ENCODE results near the gene CNP. TPM values are rescaled to one million over a fixed set of nuclear protein-coding genes. Genes with fewer than 3 reads are reported as not detected.

CNP gene
- total RNA-seq, result 10 to 100 TPM; 19.4 to 42.7 (median 26.2) TPM
- 10 to 100 TPM; 17.2 to 25.6 TPM for polyA plus RNA-seq
- long read RNA-seq, donor 1, full-length matches to known transcripts, result 41 of 46 reads
- long read RNA-seq, donor 1, partial matches to known transcripts, result 0 of 46 reads
- long read RNA-seq, donor 1, other reads (novel, unspliced or antisense), result 5 of 46 reads
- long read RNA-seq, donor 2, full-length matches to known transcripts, result 39 of 52 reads
- long read RNA-seq, donor 2, partial matches to known transcripts, result 11 of 52 reads
- long read RNA-seq, donor 2, other reads (novel, unspliced or antisense), result 2 of 52 reads
- long read RNA-seq, donor 3, full-length matches to known transcripts, result 124 of 142 reads
- long read RNA-seq, donor 3, partial matches to known transcripts, result 16 of 142 reads
- long read RNA-seq, donor 3, other reads (novel, unspliced or antisense), result 2 of 142 reads

- peak; percentile 91 to 93 for DNase-seq
- TF ChIP-seq, protein P1, sequence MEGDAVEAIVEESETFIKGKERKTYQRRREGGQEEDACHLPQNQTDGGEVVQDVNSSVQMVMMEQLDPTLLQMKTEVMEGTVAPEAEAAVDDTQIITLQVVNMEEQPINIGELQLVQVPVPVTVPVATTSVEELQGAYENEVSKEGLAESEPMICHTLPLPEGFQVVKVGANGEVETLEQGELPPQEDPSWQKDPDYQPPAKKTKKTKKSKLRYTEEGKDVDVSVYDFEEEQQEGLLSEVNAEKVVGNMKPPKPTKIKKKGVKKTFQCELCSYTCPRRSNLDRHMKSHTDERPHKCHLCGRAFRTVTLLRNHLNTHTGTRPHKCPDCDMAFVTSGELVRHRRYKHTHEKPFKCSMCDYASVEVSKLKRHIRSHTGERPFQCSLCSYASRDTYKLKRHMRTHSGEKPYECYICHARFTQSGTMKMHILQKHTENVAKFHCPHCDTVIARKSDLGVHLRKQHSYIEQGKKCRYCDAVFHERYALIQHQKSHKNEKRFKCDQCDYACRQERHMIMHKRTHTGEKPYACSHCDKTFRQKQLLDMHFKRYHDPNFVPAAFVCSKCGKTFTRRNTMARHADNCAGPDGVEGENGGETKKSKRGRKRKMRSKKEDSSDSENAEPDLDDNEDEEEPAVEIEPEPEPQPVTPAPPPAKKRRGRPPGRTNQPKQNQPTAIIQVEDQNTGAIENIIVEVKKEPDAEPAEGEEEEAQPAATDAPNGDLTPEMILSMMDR (IDR thresholded peaks at IDR 0.05), result no peak
- Histone ChIP-seq H3K9me3 (no peaks in the 10 kb centered on the region), H3K27me3 (no peaks in the 10 kb centered on the region), H3K27ac (peak within 1 kb of the TSS; percentile 72 to 93 (median 90)), H3K4me3 (peak within 1 kb of the TSS; percentile 69 to 100 (median 92)), H3K4me1 (peaks cover 8 to 57% (median 34%) of the 10 kb centered on the region in 9 donors), H3K36me3 (peaks cover 0 to 38% (median 14%) of the 10 kb centered on the region in 9 donors)
- intact Hi-C loops (cut with DNase I), result loop anchor here in 9 of 10 donors (5.0 to 10.0 kb wide), 9 partner anchors 36 to 558 kb away; partner anchors contain the start of genes DNAJC7 (in 4 of the 9), HAP1 (in 1 of the 9) and NKIRAS2 (in 1 of the 9)
- peak; percentile 90 to 97 (median 95) for ATAC-seq
- 0 to 1% methylated on average over 63 to 71 of the region's 71 CpGs for WGBS, 2 donors
These were observed at the start of gene CNP for GRCh38 chr17:41966463-41967140. CNP (plus strand) TSS chr17:41966795; CDS start chr17:41966885, 90 bp downstream.

- peaks cover 6 to 49% (median 27%) of the 10 kb centered on the region in 9 donors for H3K4me1 ChIP-seq
- H3K36me3 ChIP-seq, result peaks cover 0 to 19% (median 15%) of the 10 kb centered on the region in 9 donors
- TF ChIP-seq, protein P1 (IDR thresholded peaks at IDR 0.05), result no peak
- H3K27me3 ChIP-seq, result no peaks in the 10 kb centered on the region
- 46 to 53% methylated on average over 4 of the region's 4 CpGs for WGBS, 2 donors
- no peaks in the 10 kb centered on the region for H3K9me3 ChIP-seq
- DNase-seq (no peak), ATAC-seq (no peak)
- peak overlapping the region in 8 of 10 donors; percentile 82 to 100 (median 94) for H3K4me3 ChIP-seq
- intact Hi-C loops (cut with DNase I), result no loop called here
- H3K27ac ChIP-seq, result peak overlapping the region in 3 of 10 donors; percentile 88 to 92 (median 92)
These were observed 49.4 kb upstream of the CNP start for GRCh38 chr17:41917192-41917591.

DNA sequence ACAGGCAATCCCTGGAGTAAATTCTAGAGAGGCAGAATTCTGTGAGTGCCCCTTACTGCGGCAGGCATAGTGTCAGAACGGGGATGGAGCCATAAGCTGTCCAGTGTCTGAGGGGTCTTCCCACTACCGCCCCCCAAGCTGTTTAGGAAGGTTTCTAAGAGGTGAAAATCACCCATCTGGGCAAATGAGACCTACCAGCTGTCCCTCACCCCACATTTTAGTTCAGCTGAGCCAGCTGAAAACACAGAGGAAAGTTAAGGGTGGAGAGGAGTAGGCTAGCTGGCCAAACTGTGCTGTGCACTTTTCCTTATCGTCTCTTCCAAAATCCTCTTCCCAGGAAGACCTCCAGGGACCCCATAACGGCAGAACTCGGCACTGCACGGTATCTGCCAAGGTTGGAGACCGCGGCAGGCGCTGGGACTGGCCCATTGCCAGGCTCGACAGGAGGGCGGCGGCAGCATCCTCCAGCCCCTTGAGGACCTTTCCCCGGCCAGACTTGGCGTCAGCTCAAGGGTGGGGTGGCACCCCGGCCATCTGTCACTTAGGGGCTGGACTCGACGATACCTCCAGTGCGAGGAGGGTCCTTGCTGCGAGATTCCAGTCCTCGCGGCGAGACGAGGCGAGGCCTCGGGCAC is 48.8 kb upstream of the CNP start:
- peaks cover 6 to 49% (median 27%) of the 10 kb centered on the region in 9 donors for H3K4me1 ChIP-seq

More for the DNA sequence above, 48.8 kb upstream of the CNP start:
- Histone ChIP-seq H3K9me3 (no peaks in the 10 kb centered on the region), H3K36me3 (peaks cover 0 to 13% (median 9%) of the 10 kb centered on the region in 9 donors), H3K27me3 (no peaks in the 10 kb centered on the region), H3K27ac (peak overlapping the region; percentile 55 to 96 (median 92)), H3K4me3 (peak overlapping the region; percentile 79 to 100 (median 94))
- DNase-seq, result peak; percentile 34 to 78
- intact Hi-C loops (cut with DNase I), result no loop called here
- ATAC-seq, result peak; percentile 13 to 60 (median 28)
- TF ChIP-seq, protein P1 (IDR thresholded peaks at IDR 0.05), result no peak
- 7% methylated on average over 26 of the region's 26 CpGs for WGBS, 2 donors

Measured in heart right ventricle (tissue), 16 donors.